ENCODE measurements around the gene MANEA. TPM values are rescaled to one million over a fixed set of nuclear protein-coding genes. Genes with fewer than 3 reads are reported as not detected.

Gene MANEA
- total RNA-seq, 1 donor from 2014 or later, result 5.4 TPM

GRCh38 chr6:95599706-95600105 lies 22.4 kb downstream of the MANEA start:
- no peaks in the 10 kb centered on the region for H3K9me3 ChIP-seq (replicated peaks)
- peaks cover 6% of the 10 kb centered on the region for H3K36me3 ChIP-seq
- H3K27ac ChIP-seq (replicated peaks), result no peak overlapping the region

DNA sequence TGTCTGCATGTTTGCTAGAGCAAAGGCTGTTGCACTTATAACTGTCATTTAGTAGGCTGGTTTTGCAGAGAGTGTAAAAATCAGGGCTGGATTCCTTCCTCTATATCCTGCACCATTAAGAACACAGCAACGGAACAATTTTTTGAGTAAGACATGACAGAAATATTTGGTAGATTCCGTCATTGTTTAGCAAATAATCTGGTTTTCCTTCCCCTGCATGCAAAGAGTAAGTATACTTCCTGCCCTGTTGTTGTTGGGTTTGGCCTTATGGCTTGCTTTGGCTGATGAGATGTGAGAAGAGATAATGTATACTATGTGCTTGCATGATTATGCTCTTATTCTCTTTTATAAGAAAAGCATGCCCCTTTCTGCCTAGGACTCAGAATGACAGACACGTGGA lies 23.8 kb downstream of the MANEA start:
- Histone ChIP-seq H3K4me3 (no peak overlapping the region), H3K27ac (replicated peaks) (no peak overlapping the region), H3K27me3 (ENCODE audit: low read depth) (no peaks in the 10 kb centered on the region), H3K9me3 (replicated peaks) (no peaks in the 10 kb centered on the region), H3K36me3 (peaks cover 6% of the 10 kb centered on the region), H3K4me1 (no peaks in the 10 kb centered on the region)
- intact Hi-C loops (cut with micrococcal nuclease), result no loop called here
- TF ChIP-seq CTCF (IDR thresholded peaks at IDR 0.05; ENCODE audit: borderline replicate concordance), result no peak
- DNase-seq, result no peak

More at GRCh38 chr6:95599706-95600105, 22.4 kb downstream of the MANEA start:
- no peak for DNase-seq
- H3K4me1 ChIP-seq, result no peaks in the 10 kb centered on the region
- no peak for TF ChIP-seq CTCF (IDR thresholded peaks at IDR 0.05; ENCODE audit: borderline replicate concordance)
- intact Hi-C loops (cut with micrococcal nuclease), result no loop called here
- H3K4me3 ChIP-seq, result no peak overlapping the region
- H3K27me3 ChIP-seq (ENCODE audit: low read depth), result no peaks in the 10 kb centered on the region

DNA sequence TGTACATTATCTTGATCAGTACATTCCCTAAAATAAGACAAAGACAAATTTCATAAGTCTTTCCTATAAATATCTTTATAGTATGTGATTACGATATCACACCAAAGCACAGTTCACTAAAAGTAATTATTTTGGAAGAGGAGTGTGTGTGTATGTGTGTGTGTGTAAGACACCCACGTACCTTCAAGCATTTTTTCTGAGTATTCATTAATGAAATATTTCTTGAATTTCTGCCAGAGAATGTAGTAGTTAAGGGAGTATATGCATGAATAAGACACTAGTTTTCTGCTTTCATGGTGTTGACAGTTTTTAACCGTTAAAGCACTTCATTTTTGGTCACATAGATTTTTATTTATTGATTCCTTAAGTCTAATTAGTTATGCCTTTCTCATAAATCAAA lies 36.8 kb downstream of the MANEA start:
- Histone ChIP-seq H3K9me3 (replicated peaks) (no peaks in the 10 kb centered on the region), H3K27ac (replicated peaks) (no peak overlapping the region), H3K4me1 (no peaks in the 10 kb centered on the region), H3K27me3 (ENCODE audit: low read depth) (no peaks in the 10 kb centered on the region), H3K36me3 (no peaks in the 10 kb centered on the region), H3K4me3 (no peak overlapping the region)
- intact Hi-C loops (cut with micrococcal nuclease), result no loop called here
- no peak for DNase-seq
- TF ChIP-seq CTCF (IDR thresholded peaks at IDR 0.05; ENCODE audit: borderline replicate concordance), result no peak

DNA sequence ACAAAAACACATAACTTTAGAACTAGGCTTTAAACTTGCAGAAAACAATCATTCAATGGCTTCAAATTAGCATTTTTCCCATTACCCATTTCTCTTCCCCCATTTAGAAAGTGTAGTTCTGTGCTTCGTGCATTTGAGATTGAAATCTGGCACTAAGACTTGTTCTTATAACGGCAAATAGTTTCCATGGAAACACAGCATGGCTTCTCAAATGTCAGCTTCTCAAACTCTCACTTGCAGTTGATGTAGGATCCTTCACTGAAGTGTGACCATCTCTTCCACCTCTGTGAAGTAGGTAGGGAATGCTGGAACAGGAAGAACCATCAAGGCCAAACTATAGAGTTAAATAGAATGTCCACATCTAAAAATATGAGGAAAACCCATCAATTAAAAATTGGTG lies 52.2 kb downstream of the MANEA start:
- Histone ChIP-seq H3K27ac (replicated peaks) (no peak overlapping the region), H3K9me3 (replicated peaks) (peaks cover 6% of the 10 kb centered on the region), H3K36me3 (no peaks in the 10 kb centered on the region), H3K4me1 (no peaks in the 10 kb centered on the region), H3K27me3 (ENCODE audit: low read depth) (peaks cover 6% of the 10 kb centered on the region), H3K4me3 (no peak overlapping the region)
- no peak for DNase-seq
- intact Hi-C loops (cut with micrococcal nuclease), result no loop called here
- no peak for TF ChIP-seq CTCF (IDR thresholded peaks at IDR 0.05; ENCODE audit: borderline replicate concordance)

DNA sequence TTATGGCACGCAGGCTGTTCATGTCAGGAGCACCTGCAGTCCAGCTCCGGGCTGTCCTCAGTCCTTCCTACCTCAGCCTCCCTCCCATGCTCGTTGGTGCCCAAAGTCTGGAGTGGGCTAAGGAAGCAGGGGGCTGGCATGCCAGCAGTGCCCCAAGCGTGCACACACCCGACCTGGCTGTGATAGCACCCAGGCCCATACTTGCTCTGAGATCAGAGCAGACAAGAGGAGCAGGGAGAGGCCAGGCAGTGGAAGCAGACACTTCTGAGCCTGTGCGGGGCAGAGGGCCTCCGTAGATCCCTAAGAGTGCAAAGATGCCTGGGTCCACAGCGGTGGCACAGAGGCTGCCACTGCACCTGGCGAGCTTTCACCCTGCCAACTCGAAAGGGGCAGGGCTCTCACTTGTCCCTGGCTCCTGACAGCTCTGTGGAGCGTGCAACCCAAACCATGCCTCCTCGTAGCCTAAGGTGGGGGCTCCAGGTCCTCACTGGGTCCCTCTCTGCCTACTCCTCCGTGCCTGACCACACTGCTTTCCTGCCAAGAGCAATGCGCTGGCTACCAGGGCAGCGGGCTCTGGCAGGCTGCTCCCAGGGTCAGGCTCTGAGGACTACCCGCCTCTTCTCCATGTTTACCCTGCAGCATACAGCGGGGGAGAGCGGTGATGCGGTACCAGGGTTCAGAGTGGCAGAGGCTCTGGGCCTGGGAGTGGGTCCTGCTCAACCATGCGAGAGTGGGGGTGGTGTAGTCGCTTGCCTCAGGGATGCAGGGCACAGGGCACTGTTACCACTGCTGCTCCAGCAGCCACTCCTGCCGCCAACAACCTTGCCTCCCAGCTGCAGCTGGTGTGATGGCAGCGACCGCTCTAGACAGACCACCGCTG lies 59.5 kb downstream of the MANEA start:
- Histone ChIP-seq H3K27ac (replicated peaks) (no peak overlapping the region), H3K4me3 (no peak overlapping the region), H3K27me3 (ENCODE audit: low read depth) (no peaks in the 10 kb centered on the region), H3K36me3 (no peaks in the 10 kb centered on the region), H3K4me1 (no peaks in the 10 kb centered on the region), H3K9me3 (replicated peaks) (peaks cover 6% of the 10 kb centered on the region)
- intact Hi-C loops (cut with micrococcal nuclease), result no loop called here
- no peak for DNase-seq
- TF ChIP-seq CTCF (IDR thresholded peaks at IDR 0.05; ENCODE audit: borderline replicate concordance), result no peak

Measured in left ventricle myocardium inferior (tissue), 1 donor.